H1 (cell line): ENCODE results near the gene SLITRK3. TPM values are rescaled to one million over a fixed set of nuclear protein-coding genes. Genes with fewer than 3 reads are reported as not detected.

Experiments used
- CTCF ChIA-PET: fragments of 300-600 bp; sonication (Branson Sonifier 250); formaldehyde crosslinking; loops from one replicate; lab custom pipeline; 2021; ENCODE audit not compliant: partially characterized antibody; lab: Charles Lee
- POLR2A ChIA-PET: fragments of 300-600 bp; sonication (Branson Sonifier 250); formaldehyde crosslinking; loops from one replicate; lab custom pipeline; 2021; ENCODE audit warnings: inconsistent platforms; ENCODE audit not compliant: partially characterized antibody; lab: Charles Lee
- DNase-seq, 2 experiments: peaks; one replicate each; pipeline versions ENCODE4 v3.0.0 to v3.0.0-alpha.2; 2010 to 2022; ENCODE audit warnings: low spot score in 2 of 2, low read depth in 1 of 2, mixed read lengths in 1 of 2
- FAIRE-seq: peaks from 2 replicates; lab custom pipeline; 2011; peaks lifted over from hg19 to GRCh38; lab: Jason Lieb, UNC
- H2AFZ ChIP-seq: 2 replicates; pipeline ENCODE4 v1.8.1; 2012; ENCODE audit warnings: low read length, inconsistent platforms
- H2AK5ac ChIP-seq: 2 replicates; pipeline ENCODE4 v1.6.1; 2013; ENCODE audit warnings: low read depth, low read length
- H2BK120ac ChIP-seq: replicated peaks from 2 replicates; pipeline ENCODE3; 2013; ENCODE audit warnings: low read depth, low read length, inconsistent platforms
- H2BK12ac ChIP-seq: 2 replicates; pipeline ENCODE4 v1.6.1; 2013; ENCODE audit warnings: low read depth, low read length
- H2BK15ac ChIP-seq: 2 replicates; pipeline ENCODE4 v1.6.1; 2013; ENCODE audit warnings: low read length
- H2BK20ac ChIP-seq: 2 replicates; pipeline ENCODE4 v1.6.1; 2013; ENCODE audit warnings: low read length
- H2BK5ac ChIP-seq: 2 replicates; pipeline ENCODE4 v1.6.1; 2013; ENCODE audit warnings: low read depth, low read length
- H3K14ac ChIP-seq: 2 replicates; pipeline ENCODE4 v1.6.1; 2013; ENCODE audit warnings: inconsistent platforms; ENCODE audit not compliant: insufficient read length
- H3K18ac ChIP-seq: 2 replicates; pipeline ENCODE4 v1.6.1; 2013; ENCODE audit warnings: low read length; ENCODE audit errors: extremely low read depth
- H3K23ac ChIP-seq: 2 replicates; pipeline ENCODE4 v1.6.1; 2013; ENCODE audit warnings: inconsistent platforms; ENCODE audit not compliant: insufficient read length
- H3K23me2 ChIP-seq: 2 replicates; pipeline ENCODE4 v1.6.1; 2013; ENCODE audit warnings: low read depth, low read length
- H3K27ac ChIP-seq: 2 replicates; pipeline ENCODE4 v1.6.1; 2011; ENCODE audit warnings: low read depth, low read length, inconsistent platforms
- H3K27me3 ChIP-seq, 4 experiments: replicated peaks in 1 of 4; 1 replicate in 1 of 4; 2 replicates in 3 of 4; pipeline versions ENCODE4 v1.6.1 to v1.8.1; 2011 to 2013; ENCODE audit warnings: low read length in 3 of 4, mild to moderate bottlenecking in 3 of 4, inconsistent platforms in 2 of 4, mixed read lengths in 2 of 4, moderate library complexity in 1 of 4; ENCODE audit not compliant: control insufficient read depth in 3 of 4, insufficient read depth in 3 of 4; ENCODE audit errors: extremely low read depth in 1 of 4
- H3K36me3 ChIP-seq, 4 experiments: 2 replicates each; pipeline versions ENCODE4 v1.6.1 to v1.8.1; 2011 to 2013; ENCODE audit warnings: mild to moderate bottlenecking in 4 of 4, low read length in 3 of 4, moderate library complexity in 2 of 4, control low read depth in 1 of 4, inconsistent platforms in 1 of 4; ENCODE audit not compliant: insufficient read depth in 4 of 4, control insufficient read depth in 2 of 4
- H3K4ac ChIP-seq: replicated peaks from 2 replicates; pipeline ENCODE3; 2013; ENCODE audit warnings: low read length, low read depth, mixed read lengths, inconsistent platforms; ENCODE audit not compliant: insufficient read length
- H3K4me1 ChIP-seq, 4 experiments: replicated peaks in 1 of 4; 1 replicate in 1 of 4; 2 replicates in 3 of 4; pipeline versions ENCODE4 v1.6.1 to v1.8.1; 2011 to 2013; ENCODE audit warnings: low read length in 3 of 4, inconsistent platforms in 2 of 4, mixed read lengths in 1 of 4; ENCODE audit not compliant: insufficient read depth in 4 of 4, control insufficient read depth in 3 of 4
- H3K4me2 ChIP-seq, 2 experiments: 2 replicates each; pipeline versions ENCODE4 v1.6.1 to v1.8.1; 2011 to 2013; ENCODE audit warnings: low read depth in 2 of 2, low read length in 2 of 2, control low read depth in 1 of 2, inconsistent platforms in 1 of 2, mild to moderate bottlenecking in 1 of 2; ENCODE audit not compliant: insufficient read depth in 1 of 2
- H3K4me3 ChIP-seq, 4 experiments: fragments of 200-600, 300-600 bp in 1 of 4; sonication (generic), shearing (Covaris generic), sonication (Bioruptor Twin) in 1 of 4; 2 replicates each; pipeline versions ENCODE4 v1.5.1 to v1.8.1; 2011 to 2016; ENCODE audit warnings: low read length in 4 of 4, low read depth in 3 of 4, control low read depth in 2 of 4, inconsistent platforms in 2 of 4, mild to moderate bottlenecking in 2 of 4, mixed read lengths in 1 of 4, moderate library complexity in 1 of 4; ENCODE audit not compliant: insufficient read depth in 2 of 4; ENCODE audit errors: extremely low read depth in 1 of 4
- H3K56ac ChIP-seq: replicated peaks from 2 replicates; pipeline ENCODE3; 2013; ENCODE audit warnings: low read depth, mild to moderate bottlenecking, mixed read lengths, low read length, inconsistent platforms; ENCODE audit not compliant: insufficient read length
- H3K79me1 ChIP-seq: 2 replicates; pipeline ENCODE4 v1.6.1; 2013; ENCODE audit warnings: low read depth, low read length, control low read depth
- H3K79me2 ChIP-seq, 2 experiments: 2 replicates each; pipeline versions ENCODE4 v1.6.1 to v1.8.1; 2012 to 2013; ENCODE audit warnings: low read length in 2 of 2, mild to moderate bottlenecking in 2 of 2, inconsistent platforms in 1 of 2; ENCODE audit not compliant: insufficient read depth in 2 of 2, control insufficient read depth in 1 of 2
- H3K9ac ChIP-seq, 4 experiments: replicated peaks in 1 of 4; 1 replicate in 1 of 4; 2 replicates in 3 of 4; pipeline versions ENCODE4 v1.6.1 to v1.8.1; 2011 to 2013; ENCODE audit warnings: low read depth in 3 of 4, low read length in 3 of 4, control low read depth in 2 of 4, mild to moderate bottlenecking in 2 of 4, moderate library complexity in 2 of 4, inconsistent platforms in 1 of 4; ENCODE audit errors: extremely low read depth in 1 of 4
- H3K9me3 ChIP-seq, 2 experiments: 2 replicates each; pipeline versions ENCODE4 v1.6.1 to v1.8.1; 2012 to 2013; ENCODE audit warnings: mild to moderate bottlenecking in 2 of 2, moderate library complexity in 2 of 2, control low read depth in 1 of 2, inconsistent platforms in 1 of 2, low read depth in 1 of 2, low read length in 1 of 2, mixed read lengths in 1 of 2; ENCODE audit not compliant: insufficient read depth in 2 of 2
- H4K20me1 ChIP-seq, 2 experiments: replicated peaks in 1 of 2; 2 replicates each; pipeline versions ENCODE3 to v1.8.1; 2011 to 2013; ENCODE audit warnings: inconsistent platforms in 2 of 2, low read length in 2 of 2, mild to moderate bottlenecking in 1 of 2; ENCODE audit not compliant: insufficient read depth in 2 of 2, control insufficient read depth in 1 of 2
- H4K5ac ChIP-seq: 2 replicates; pipeline ENCODE4 v1.6.1; 2013; ENCODE audit warnings: low read length, low read depth, mixed read lengths, inconsistent platforms; ENCODE audit not compliant: insufficient read length
- H4K8ac ChIP-seq: 2 replicates; pipeline ENCODE4 v1.8.0; 2013; ENCODE audit warnings: mild to moderate bottlenecking, moderate library complexity, low read length, inconsistent platforms; ENCODE audit not compliant: insufficient read depth; ENCODE audit errors: extremely low read depth
- H4K91ac ChIP-seq: replicated peaks from 2 replicates; pipeline ENCODE3; 2013; ENCODE audit warnings: low read length, mixed read lengths, inconsistent platforms; ENCODE audit not compliant: insufficient read length
- ASH2L ChIP-seq: fragments of 200-600, 300-600 bp; sonication (generic); IDR thresholded peaks from one replicate; pipeline ENCODE4 v1.7.1; 2017; ENCODE audit warnings: low read length
- BCL11A ChIP-seq, 2 experiments: IDR thresholded peaks; one replicate each; pipeline ENCODE4 v1.6.1; 2011; ENCODE audit warnings: low read depth in 2 of 2, low read length in 2 of 2, mild to moderate bottlenecking in 2 of 2
- CBX5 ChIP-seq: fragments of 300-800, 300-1000 bp; sonication (generic); IDR thresholded peaks from 2 replicates; pipeline ENCODE4 v1.7.1; 2016; ENCODE audit warnings: antibody characterized with exemption, low read length, low read depth
- EP300 ChIP-seq, 2 experiments: IDR thresholded peaks; 1 replicate in 1 of 2; 2 replicates in 1 of 2; pipeline ENCODE4 v1.6.1; 2011 to 2012; ENCODE audit warnings: low read depth in 2 of 2, low read length in 2 of 2, mild to moderate bottlenecking in 2 of 2, borderline replicate concordance in 1 of 2, inconsistent platforms in 1 of 2, moderate library complexity in 1 of 2
- EZH2 ChIP-seq: fragments of 200-600 bp; sonication (generic); IDR thresholded peaks from 2 replicates; pipeline ENCODE4 v1.7.1; 2012; ENCODE audit warnings: low read depth, mild to moderate bottlenecking, moderate library complexity, low read length, inconsistent platforms; ENCODE audit not compliant: severe bottlenecking
- JUND ChIP-seq: IDR thresholded peaks from 2 replicates; pipeline ENCODE4 v1.6.1; 2011; ENCODE audit warnings: mild to moderate bottlenecking, improper control_type of control experiment, low read length
- KDM5A ChIP-seq: fragments of 200-600 bp; IDR thresholded peaks from 2 replicates; pipeline ENCODE4 v1.7.1; 2012; ENCODE audit warnings: mild to moderate bottlenecking, low read length, inconsistent platforms, mixed read lengths
- POLR2AphosphoS5 ChIP-seq: IDR thresholded peaks from 2 replicates; pipeline ENCODE4 v1.6.1; 2011; ENCODE audit warnings: low read depth, low read length
- RNF2 ChIP-seq: fragments of 200-900, 300-1000 bp; sonication (generic); IDR thresholded peaks from 2 replicates; pipeline ENCODE4 v1.7.1; 2016; ENCODE audit warnings: borderline replicate concordance, low read depth, mild to moderate bottlenecking, antibody characterized with exemption, low read length; ENCODE audit not compliant: poor library complexity, severe bottlenecking; ENCODE audit errors: missing control alignments
- SAP30 ChIP-seq: fragments of 300-600 bp; sonication (generic); IDR thresholded peaks from 2 replicates; pipeline ENCODE4 v1.7.1; 2012; ENCODE audit warnings: low read length, moderate library complexity, mild to moderate bottlenecking, inconsistent platforms; ENCODE audit not compliant: insufficient read depth, insufficient replicate concordance
- SIN3A ChIP-seq, 2 experiments: IDR thresholded peaks in 1 of 2; conservative IDR thresholded peaks in 1 of 2; 2 replicates each; pipeline ENCODE4 v1.6.1; 2011 to 2012; ENCODE audit warnings: low read length in 2 of 2, improper control_type of control experiment in 1 of 2, low read depth in 1 of 2, mild to moderate bottlenecking in 1 of 2
- TAF1 ChIP-seq: IDR thresholded peaks from 2 replicates; pipeline ENCODE4 v1.6.1; 2011; ENCODE audit warnings: mild to moderate bottlenecking, low read depth, low read length
- TCF12 ChIP-seq: IDR thresholded peaks from 2 replicates; pipeline ENCODE4 v1.6.1; 2011; ENCODE audit warnings: low read depth, mild to moderate bottlenecking, low read length
- WGBS, 2 experiments: shearing (Covaris generic) in 1 of 2; methylation state at CpG; one replicate each; pipeline versions ENCODE4 v1.1.6 to v1.1.7; 2013 to 2015; ENCODE audit warnings: low lambda C conversion rate in 2 of 2, mixed read lengths in 2 of 2, inconsistent platforms in 1 of 2, low coverage in 1 of 2, missing lambda C conversion rate in 1 of 2; ENCODE audit not compliant: insufficient replicate concordance in 2 of 2, insufficient coverage in 1 of 2, insufficient read length in 1 of 2; ENCODE audit errors: extremely low coverage in 1 of 2, missing lambda C conversion rate in 1 of 2; 5-methylcytosine and 5-hydroxymethylcytosine counted together
- polyA plus RNA-seq, 7 experiments: library from polyadenylated mRNA; depleted of rRNA in 3 of 7; stranded (reverse) in 5 of 7; unstranded in 2 of 7; fragments of >200 nt in 5 of 7; fragments of 200-250 nt in 2 of 7; gene quantifications; 1 replicate in 5 of 7; 2 replicates in 1 of 7; 4 replicates in 1 of 7; pipeline versions ENCODE4 v1.2.1 to v1.2.3, GENCODE V29; 2011 to 2013; ENCODE audit warnings: missing spikeins in 2 of 7, mixed read lengths in 2 of 7
- total RNA-seq: library from RNA; stranded (reverse); fragmentation: NEBNext Ultra II Directional; extraction: Animal tissue kit (Norgen Biotek cat#: 25700); gene quantifications from 2 replicates; pipeline ENCODE4 v1.2.1, GENCODE V29; 2021
- TF ChIP-seq, protein P1 (sequence below): IDR thresholded peaks from 2 replicates; pipeline ENCODE4 v1.6.1; 2012; ENCODE audit warnings: inconsistent platforms

Gene SLITRK3
- total and polyA plus RNA-seq, 2 of the 8 experiments (the other 6 are each of a cell fraction or from before 2014, with no cell fraction given), result 0.71 to 3.4 TPM

- Histone ChIP-seq H2AFZ (no peak overlapping the region), H2BK5ac (no peak overlapping the region), H4K8ac (no peak overlapping the region), H3K9me3 (no peaks in the 10 kb centered on the region), H3K27ac (no peak overlapping the region), H3K4ac (no peak overlapping the region), H3K4me1 (no peaks in the 10 kb centered on the region), H2AK5ac (no peak overlapping the region), H3K79me1 (no peaks in the 10 kb centered on the region), H4K91ac (no peak overlapping the region), H3K23me2 (no peaks in the 10 kb centered on the region; the same call in 1 of the 2 replicates), H3K56ac (no peak overlapping the region), H2BK120ac (no peak overlapping the region), H3K14ac (no peak overlapping the region), H3K9ac (no peak overlapping the region), H3K27me3 (no peaks in the 10 kb centered on the region), H2BK12ac (no peak overlapping the region), H3K36me3 (no peaks in the 10 kb centered on the region), H2BK15ac (no peak overlapping the region), H4K20me1 (no peaks in the 10 kb centered on the region), H4K5ac (no peak overlapping the region), H3K4me2 (no peak overlapping the region), H2BK20ac (no peak overlapping the region), H3K23ac (no peak overlapping the region), H3K79me2 (no peaks in the 10 kb centered on the region), H3K18ac (no peak overlapping the region), H3K4me3 (no peak overlapping the region)
- ChIA-PET POLR2A (no interaction called here), CTCF (interaction anchor here (1.0 kb wide), 1 partner anchor 29 kb away, joined by 3 read pairs; no protein-coding TSS in a partner anchor)
- FAIRE-seq (no peak), DNase-seq (no peak)
- 88% methylated on average over 1 of the region's 1 CpG; no CpG with 5 or more reads in 1 of the 2 experiments for WGBS, 2 experiments
- TF ChIP-seq RNF2, result no peak
- no peak for TF ChIP-seq TCF12
- TF ChIP-seq, protein P1, sequence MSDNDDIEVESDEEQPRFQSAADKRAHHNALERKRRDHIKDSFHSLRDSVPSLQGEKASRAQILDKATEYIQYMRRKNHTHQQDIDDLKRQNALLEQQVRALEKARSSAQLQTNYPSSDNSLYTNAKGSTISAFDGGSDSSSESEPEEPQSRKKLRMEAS, result no peak
- TF ChIP-seq EZH2, result no peak
- no peak for TF ChIP-seq TAF1
- TF ChIP-seq BCL11A (IDR thresholded peaks at IDR 0.05; ENCODE audit: low read depth in 2 of 2, low read length in 2 of 2), result no peak
- TF ChIP-seq SAP30, result no peak
- TF ChIP-seq EP300 (IDR thresholded peaks at IDR 0.05; ENCODE audit: borderline replicate concordance in 1 of 2, low read depth in 2 of 2, low read length in 2 of 2), result no peak
- TF ChIP-seq CBX5, result no peak
- no peak for TF ChIP-seq JUND
- TF ChIP-seq SIN3A (conservative IDR thresholded peaks at IDR 0.05 in 1 of 2, IDR thresholded peaks at IDR 0.05 in 1 of 2; ENCODE audit: low read depth in 1 of 2, low read length in 2 of 2), result no peak
- TF ChIP-seq ASH2L, result no peak
- TF ChIP-seq KDM5A, result no peak
- TF ChIP-seq POLR2AphosphoS5, result no peak
These were observed 14.6 kb downstream of the SLITRK3 start for GRCh38 chr3:165181556-165181955.
